Testis (tissue), 2 donors: ENCODE results near the gene SORL1-AS1.

ENCODE experiments used
- POLR2A ChIP-seq: fragments of 450-650 bp; IDR thresholded peaks from one replicate; pipeline ENCODE4 v1.6.1; 2017; ENCODE audit warnings: antibody characterized with exemption, mild to moderate bottlenecking, moderate library complexity
- TF ChIP-seq, protein P1 (sequence below), 3 experiments: fragments of 450-650 bp in 2 of 3; fragments of 200-600 bp in 1 of 3; sonication (generic) in 1 of 3; IDR thresholded peaks; one replicate each; pipeline ENCODE4 v1.5.1; 2016 to 2019; ENCODE audit warnings: antibody characterized with exemption in 3 of 3, mild to moderate bottlenecking in 2 of 3, moderate library complexity in 1 of 3

- TF ChIP-seq, protein P1, sequence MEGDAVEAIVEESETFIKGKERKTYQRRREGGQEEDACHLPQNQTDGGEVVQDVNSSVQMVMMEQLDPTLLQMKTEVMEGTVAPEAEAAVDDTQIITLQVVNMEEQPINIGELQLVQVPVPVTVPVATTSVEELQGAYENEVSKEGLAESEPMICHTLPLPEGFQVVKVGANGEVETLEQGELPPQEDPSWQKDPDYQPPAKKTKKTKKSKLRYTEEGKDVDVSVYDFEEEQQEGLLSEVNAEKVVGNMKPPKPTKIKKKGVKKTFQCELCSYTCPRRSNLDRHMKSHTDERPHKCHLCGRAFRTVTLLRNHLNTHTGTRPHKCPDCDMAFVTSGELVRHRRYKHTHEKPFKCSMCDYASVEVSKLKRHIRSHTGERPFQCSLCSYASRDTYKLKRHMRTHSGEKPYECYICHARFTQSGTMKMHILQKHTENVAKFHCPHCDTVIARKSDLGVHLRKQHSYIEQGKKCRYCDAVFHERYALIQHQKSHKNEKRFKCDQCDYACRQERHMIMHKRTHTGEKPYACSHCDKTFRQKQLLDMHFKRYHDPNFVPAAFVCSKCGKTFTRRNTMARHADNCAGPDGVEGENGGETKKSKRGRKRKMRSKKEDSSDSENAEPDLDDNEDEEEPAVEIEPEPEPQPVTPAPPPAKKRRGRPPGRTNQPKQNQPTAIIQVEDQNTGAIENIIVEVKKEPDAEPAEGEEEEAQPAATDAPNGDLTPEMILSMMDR (IDR thresholded peaks at IDR 0.05) = no peak
- no peak for TF ChIP-seq POLR2A
These were observed 30.1 kb downstream of the SORL1-AS1 start for GRCh38 chr11:121422675-121423074.
